OCI-LY3 (cell line): ENCODE results near the gene RPGRIP1L.

ENCODE experiments used
- H2AFZ ChIP-seq: fragments of 200-600, 300-600 bp; shearing (Covaris generic); 2 replicates; pipeline ENCODE4 v1.6.0; 2014; ENCODE audit warnings: antibody characterized with exemption, low read depth, low read length
- H3K27ac ChIP-seq: fragments of 200-600, 300-600 bp; sonication (generic); 2 replicates; pipeline ENCODE4 v1.5.1; 2014; ENCODE audit warnings: mild to moderate bottlenecking, low read length, moderate library complexity, mixed read lengths
- H3K27me3 ChIP-seq: fragments of 200-600, 300-600 bp; sonication (generic); 2 replicates; pipeline ENCODE4 v1.6.1; 2014; ENCODE audit warnings: low read depth, low read length, mixed read lengths
- H3K36me3 ChIP-seq: fragments of 200-600, 300-600 bp; sonication (generic); replicated peaks from 2 replicates; pipeline ENCODE3; 2014; ENCODE audit warnings: low read depth, low read length, mixed read lengths
- H3K4me1 ChIP-seq: fragments of 300-600, 200-600 bp; sonication (generic); 2 replicates; pipeline ENCODE4 v1.6.1; 2014; ENCODE audit warnings: low read length, mixed read lengths
- H3K4me2 ChIP-seq: fragments of 200-600, 300-600 bp; sonication (generic); 2 replicates; pipeline ENCODE4 v1.6.1; 2014; ENCODE audit warnings: low read length, mixed read lengths
- H3K4me3 ChIP-seq: fragments of 300-600, 200-600 bp; sonication (generic); 2 replicates; pipeline ENCODE4 v1.5.1; 2014; ENCODE audit warnings: antibody characterized with exemption, mild to moderate bottlenecking, low read length, moderate library complexity
- H3K79me2 ChIP-seq: fragments of 300-600, 200-600 bp; shearing (Covaris generic); 2 replicates; pipeline ENCODE4 v1.6.1; 2014; ENCODE audit warnings: mild to moderate bottlenecking, low read length, mixed read lengths
- H3K9ac ChIP-seq: fragments of 300-600, 200-600 bp; shearing (Covaris generic); 2 replicates; pipeline ENCODE4 v1.6.0; 2014; ENCODE audit warnings: mild to moderate bottlenecking, low read length, moderate library complexity
- H3K9me3 ChIP-seq: fragments of 200-600, 300-600 bp; shearing (Covaris generic); 2 replicates; pipeline ENCODE4 v1.6.1; 2014; ENCODE audit warnings: low read length, mixed read lengths; ENCODE audit not compliant: insufficient read depth
- H4K20me1 ChIP-seq: fragments of 200-600, 300-600 bp; sonication (generic); 2 replicates; pipeline ENCODE4 v1.6.1; 2016; ENCODE audit warnings: low read length, mixed read lengths; ENCODE audit not compliant: insufficient read depth
- CTCF ChIP-seq: fragments of 200-600, 300-600 bp; sonication (generic); IDR thresholded peaks from 2 replicates; pipeline ENCODE4 v1.5.1; 2014; ENCODE audit warnings: antibody characterized with exemption, low read length, low read depth
- EZH2phosphoT487 ChIP-seq: fragments of 200-600 bp; shearing (Covaris generic); IDR thresholded peaks from 2 replicates; pipeline ENCODE4 v1.6.1; 2018; ENCODE audit warnings: antibody characterized with exemption, mixed run types, low read depth

Gene RPGRIP1L

GRCh38 chr16:53734908-53735307 lies 31.2 kb upstream of the RPGRIP1L start:
- H3K4me3 ChIP-seq, result no peak overlapping the region
- 0 out of 2 replicates have a peak, but pooled peaks cover 6% of the 10 kb centered on the region for H3K79me2 ChIP-seq
- H3K27ac ChIP-seq, result no peak overlapping the region
- H3K9me3 ChIP-seq, result no peaks in the 10 kb centered on the region
- H3K4me1 ChIP-seq, result no peaks in the 10 kb centered on the region
- H3K36me3 ChIP-seq, result no peaks in the 10 kb centered on the region
- no peak overlapping the region for H2AFZ ChIP-seq
- no peak overlapping the region for H3K4me2 ChIP-seq
- TF ChIP-seq CTCF, result no peak
- no peak for TF ChIP-seq EZH2phosphoT487
- H3K9ac ChIP-seq, result no peak overlapping the region
- no peaks in the 10 kb centered on the region for H3K27me3 ChIP-seq
- 0 out of 2 replicates have a peak, but pooled peaks cover 5% of the 10 kb centered on the region for H4K20me1 ChIP-seq

- H3K27me3 ChIP-seq, result no peaks in the 10 kb centered on the region
- no peak overlapping the region for H3K27ac ChIP-seq
- TF ChIP-seq EZH2phosphoT487 (no peak), CTCF (no peak)
- H2AFZ ChIP-seq, result no peak overlapping the region
- peaks cover 3% of the 10 kb centered on the region; the same call in 1 of the 2 replicates for H3K4me1 ChIP-seq
- no peak overlapping the region for H3K4me3 ChIP-seq
- no peaks in the 10 kb centered on the region for H3K9me3 ChIP-seq
- no peak overlapping the region for H3K9ac ChIP-seq
- H4K20me1 ChIP-seq, result 0 out of 2 replicates have a peak, but pooled peaks cover 5% of the 10 kb centered on the region
- H3K36me3 ChIP-seq, result no peaks in the 10 kb centered on the region
- H3K4me2 ChIP-seq, result no peak overlapping the region
- 0 out of 2 replicates have a peak, but pooled peaks cover 6% of the 10 kb centered on the region for H3K79me2 ChIP-seq
Observed at GRCh38 chr16:53732296-53732929, 28.8 kb upstream of the RPGRIP1L start.

- Histone ChIP-seq H4K20me1 (0 out of 2 replicates have a peak, but pooled peaks cover 6% of the 10 kb centered on the region), H3K4me3 (no peak overlapping the region), H3K9ac (no peak overlapping the region), H3K4me2 (no peak overlapping the region), H3K79me2 (0 out of 2 replicates have a peak, but pooled peaks cover 12% of the 10 kb centered on the region), H3K27ac (no peak overlapping the region), H2AFZ (no peak overlapping the region), H3K4me1 (peaks cover 4% of the 10 kb centered on the region; the same call in 1 of the 2 replicates), H3K9me3 (no peaks in the 10 kb centered on the region), H3K36me3 (no peaks in the 10 kb centered on the region), H3K27me3 (no peaks in the 10 kb centered on the region)
- TF ChIP-seq EZH2phosphoT487, result no peak
- no peak for TF ChIP-seq CTCF
Observed at GRCh38 chr16:53730693-53731092, 27.0 kb upstream of the RPGRIP1L start.

GRCh38 chr16:53726625-53727024 lies 23.0 kb upstream of the RPGRIP1L start:
- H3K4me2 ChIP-seq, result no peak overlapping the region
- no peak overlapping the region for H3K9ac ChIP-seq
- no peak overlapping the region for H3K27ac ChIP-seq
- no peak overlapping the region for H2AFZ ChIP-seq
- peaks cover 4% of the 10 kb centered on the region; the same call in 1 of the 2 replicates for H3K4me1 ChIP-seq
- H4K20me1 ChIP-seq, result 0 out of 2 replicates have a peak, but pooled peaks cover 3% of the 10 kb centered on the region
- TF ChIP-seq EZH2phosphoT487 (no peak), CTCF (no peak)
- H3K36me3 ChIP-seq, result no peaks in the 10 kb centered on the region
- no peak overlapping the region for H3K4me3 ChIP-seq
- H3K9me3 ChIP-seq, result no peaks in the 10 kb centered on the region
- 0 out of 2 replicates have a peak, but pooled peaks cover 7% of the 10 kb centered on the region for H3K79me2 ChIP-seq
- H3K27me3 ChIP-seq, result no peaks in the 10 kb centered on the region
